PC-3 (cell line): ENCODE measurements around the gene IQCE.

ENCODE experiments used
- EZH2 ChIP-seq: fragments of 300-600 bp; sonication (generic); IDR thresholded peaks from one replicate; pipeline ENCODE4 v1.6.1; 2017; ENCODE audit warnings: antibody characterized with exemption, mild to moderate bottlenecking, low read length; ENCODE audit not compliant: unreplicated experiment
- TF ChIP-seq, protein P1 (sequence below): fragments of 300-600 bp; sonication (generic); conservative IDR thresholded peaks from 2 replicates; pipeline ENCODE4 v1.5.1; 2017; ENCODE audit warnings: antibody characterized with exemption, low read depth, mild to moderate bottlenecking, low read length

DNA sequence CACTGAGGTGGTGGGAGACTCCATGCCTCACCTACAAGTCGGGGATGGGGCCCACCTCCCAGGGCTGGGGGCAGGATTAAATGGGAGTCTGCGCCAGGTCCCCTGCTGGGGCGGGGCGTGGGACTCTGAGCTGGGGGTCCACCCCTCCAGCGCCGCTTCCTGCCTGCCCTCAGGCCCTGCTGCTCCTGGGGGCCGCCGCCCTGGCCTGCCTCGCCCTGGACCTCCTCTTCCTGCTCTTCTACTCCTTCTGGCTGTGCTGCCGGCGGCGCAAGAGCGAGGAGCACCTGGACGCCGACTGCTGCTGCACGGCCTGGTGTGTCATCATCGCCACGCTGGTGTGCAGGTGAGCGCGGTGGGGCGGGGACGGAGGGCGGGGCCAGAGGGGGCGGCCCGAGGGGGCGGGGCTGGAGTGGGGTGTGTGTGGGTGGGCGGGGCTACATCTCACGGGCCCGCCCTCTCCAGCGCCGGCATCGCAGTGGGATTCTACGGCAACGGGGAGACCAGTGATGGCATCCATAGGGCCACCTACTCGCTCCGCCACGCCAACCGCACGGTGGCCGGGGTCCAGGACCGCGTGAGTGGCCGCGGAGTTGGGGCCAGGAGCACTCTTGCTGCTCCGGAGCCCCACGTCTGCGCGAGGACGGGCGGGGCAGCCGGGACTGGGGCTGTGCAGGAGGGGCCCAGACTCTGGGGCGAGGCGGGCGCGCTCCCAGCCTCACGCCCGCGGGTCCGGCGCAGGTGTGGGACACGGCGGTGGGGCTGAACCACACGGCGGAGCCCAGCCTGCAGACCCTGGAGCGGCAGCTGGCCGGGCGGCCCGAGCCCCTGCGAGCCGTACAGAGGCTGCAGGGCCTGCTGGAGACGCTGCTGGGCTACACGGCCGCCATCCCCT lies 88.1 kb downstream of the IQCE start:
- TF ChIP-seq, protein P1, sequence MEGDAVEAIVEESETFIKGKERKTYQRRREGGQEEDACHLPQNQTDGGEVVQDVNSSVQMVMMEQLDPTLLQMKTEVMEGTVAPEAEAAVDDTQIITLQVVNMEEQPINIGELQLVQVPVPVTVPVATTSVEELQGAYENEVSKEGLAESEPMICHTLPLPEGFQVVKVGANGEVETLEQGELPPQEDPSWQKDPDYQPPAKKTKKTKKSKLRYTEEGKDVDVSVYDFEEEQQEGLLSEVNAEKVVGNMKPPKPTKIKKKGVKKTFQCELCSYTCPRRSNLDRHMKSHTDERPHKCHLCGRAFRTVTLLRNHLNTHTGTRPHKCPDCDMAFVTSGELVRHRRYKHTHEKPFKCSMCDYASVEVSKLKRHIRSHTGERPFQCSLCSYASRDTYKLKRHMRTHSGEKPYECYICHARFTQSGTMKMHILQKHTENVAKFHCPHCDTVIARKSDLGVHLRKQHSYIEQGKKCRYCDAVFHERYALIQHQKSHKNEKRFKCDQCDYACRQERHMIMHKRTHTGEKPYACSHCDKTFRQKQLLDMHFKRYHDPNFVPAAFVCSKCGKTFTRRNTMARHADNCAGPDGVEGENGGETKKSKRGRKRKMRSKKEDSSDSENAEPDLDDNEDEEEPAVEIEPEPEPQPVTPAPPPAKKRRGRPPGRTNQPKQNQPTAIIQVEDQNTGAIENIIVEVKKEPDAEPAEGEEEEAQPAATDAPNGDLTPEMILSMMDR = no peak
- TF ChIP-seq EZH2 = no peak
